HG03095 (cell line): Measurements from ENCODE around the gene COL19A1.
A peak's percentile ranks its signal among the peaks of the same experiment; 100 is the strongest.
"Not testable (repeated sequence)": the region's sequence is repeated elsewhere in the genome, so short reads cannot be mapped to it uniquely, and the experiment has no call there.

Experiments
- ATAC-seq: cut with Tn5 transposase; IDR thresholded peaks from one replicate; pipeline ENCODE4 v1.9.1; 2021; ENCODE audit warnings: moderate library complexity; ENCODE audit not compliant: unreplicated experiment

Gene COL19A1

DNA sequence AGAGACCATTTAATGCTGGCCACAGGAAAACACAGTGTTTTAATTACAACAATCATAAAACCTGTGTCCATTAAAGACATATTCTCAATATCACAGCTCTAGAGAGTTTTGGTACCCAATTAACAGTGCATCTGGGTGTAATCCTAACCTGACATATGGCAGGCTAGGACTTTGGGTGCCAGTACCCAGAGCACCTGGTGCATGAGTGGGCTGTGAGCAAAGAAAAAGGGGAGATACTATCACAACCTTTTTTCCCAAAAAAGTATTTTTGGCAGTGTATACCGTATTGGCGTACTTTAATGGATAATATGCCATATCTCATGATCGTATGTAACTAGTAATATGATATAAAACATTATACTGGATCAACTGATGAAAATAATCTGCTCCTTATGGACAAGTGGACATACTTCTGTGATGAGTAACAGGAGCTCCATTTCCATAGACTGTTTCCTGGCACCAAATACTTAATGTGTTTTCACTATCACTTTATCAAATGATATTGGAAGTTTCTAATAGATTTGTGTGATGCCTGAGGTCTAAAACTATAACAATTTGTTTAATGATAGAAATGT lies 91.7 kb downstream of the COL19A1 start:
- ATAC-seq, result no peak

DNA sequence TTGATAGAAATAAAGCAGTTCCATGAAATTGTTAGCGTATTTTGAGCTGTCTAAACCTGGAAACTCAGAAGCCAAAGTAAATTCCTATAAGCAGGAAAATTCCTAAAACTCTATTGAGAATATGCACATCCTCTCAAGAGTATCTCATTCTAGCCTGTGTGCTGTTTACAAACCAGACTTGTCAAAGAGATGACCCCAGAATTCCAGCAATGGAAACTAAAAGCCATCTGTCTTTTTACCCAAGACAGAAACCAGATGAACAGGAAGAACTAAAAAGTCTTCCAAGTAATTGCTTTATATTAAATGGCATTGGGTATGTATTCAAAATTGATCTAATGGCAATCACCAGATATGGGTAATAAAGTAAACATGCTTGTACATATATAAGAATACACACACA lies 92.6 kb downstream of the COL19A1 start:
- ATAC-seq, result no peak

DNA sequence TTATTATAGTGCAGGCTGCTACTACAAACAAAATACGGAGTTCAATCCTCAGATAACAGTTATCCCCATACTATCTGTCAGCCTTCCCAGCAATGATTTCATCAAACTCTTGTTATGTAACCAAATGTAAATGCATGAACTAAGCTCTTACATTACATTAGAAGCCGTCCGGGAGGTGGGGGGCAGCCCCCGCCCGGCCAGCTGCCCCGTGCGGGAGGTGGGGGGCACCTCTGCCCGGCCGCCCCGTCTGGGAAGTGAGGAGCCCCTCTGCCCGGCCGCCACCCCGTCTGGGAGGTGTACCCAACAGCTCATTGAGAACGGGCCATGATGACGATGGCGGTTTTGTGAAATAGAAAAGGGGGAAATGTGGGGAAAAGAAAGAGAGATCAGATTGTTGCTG lies 99.6 kb downstream of the COL19A1 start:
- ATAC-seq, result not testable (repeated sequence)

GRCh38 chr6:69973138-69973537 lies 106.8 kb downstream of the COL19A1 start:
- ATAC-seq, result no peak

GRCh38 chr6:69973763-69974162 lies 107.4 kb downstream of the COL19A1 start:
- ATAC-seq, result no peak

DNA sequence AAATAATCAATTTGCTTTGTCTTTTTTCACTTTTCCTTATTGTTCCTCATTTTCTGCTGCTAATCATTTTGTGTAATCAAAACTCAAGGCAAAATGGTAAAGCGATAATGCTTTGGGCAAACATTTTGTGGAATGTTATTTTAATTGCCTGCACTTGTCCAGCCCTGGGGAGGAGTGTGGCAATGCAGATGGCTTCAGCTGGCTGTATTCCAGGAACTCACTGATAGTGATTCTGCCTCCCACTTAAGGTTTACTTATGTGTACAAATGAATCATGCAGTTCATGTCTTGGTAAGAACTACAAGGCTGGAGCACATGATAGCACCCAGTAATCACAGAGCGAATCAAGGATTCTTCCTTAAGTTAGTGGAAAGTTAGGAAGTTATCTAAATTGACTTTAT lies 107.8 kb downstream of the COL19A1 start:
- no peak for ATAC-seq

GRCh38 chr6:69976591-69977090 lies 110.3 kb downstream of the COL19A1 start:
- ATAC-seq, result no peak

DNA sequence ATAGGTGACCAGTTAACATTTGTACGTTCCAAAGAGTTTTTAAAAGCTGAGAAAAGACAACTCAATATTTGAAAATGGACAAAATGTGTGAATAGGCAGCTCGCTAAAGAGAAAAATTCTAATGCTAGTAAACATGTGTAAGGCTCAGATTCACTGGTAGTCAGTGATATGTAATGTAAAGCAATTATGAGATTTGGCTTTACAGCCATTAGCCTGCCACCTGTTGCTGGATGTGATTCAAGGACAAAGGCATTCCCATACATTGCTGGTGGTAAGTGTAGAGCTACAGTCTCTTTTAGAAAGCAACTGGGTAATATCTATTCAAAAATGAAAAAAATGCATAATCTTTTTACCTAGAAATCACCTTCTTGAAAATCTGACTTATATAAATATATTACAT lies 114.3 kb downstream of the COL19A1 start:
- ATAC-seq, result no peak

- ATAC-seq, result no peak
Observed at GRCh38 chr6:69984506-69984905, 118.2 kb downstream of the COL19A1 start.

DNA sequence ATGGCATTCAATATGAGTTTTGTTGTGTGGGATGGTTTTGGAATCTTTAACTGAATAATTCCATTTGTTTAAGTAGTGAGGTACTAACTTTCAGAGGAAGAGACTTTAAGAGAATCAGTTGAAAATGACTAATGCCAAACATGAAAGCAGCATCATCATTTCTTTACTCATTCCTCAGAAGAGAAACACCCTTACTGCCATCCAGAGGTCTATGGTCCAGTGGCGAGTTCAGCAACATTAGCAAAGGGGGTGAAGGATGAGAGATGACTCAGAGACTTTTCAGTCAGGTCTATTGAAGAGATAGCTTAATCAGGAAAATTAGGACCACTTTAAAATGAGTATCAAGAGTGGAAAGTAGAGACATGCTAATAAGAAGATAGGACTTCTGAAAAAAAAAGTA lies 118.8 kb downstream of the COL19A1 start:
- ATAC-seq, result peak; percentile 51

DNA sequence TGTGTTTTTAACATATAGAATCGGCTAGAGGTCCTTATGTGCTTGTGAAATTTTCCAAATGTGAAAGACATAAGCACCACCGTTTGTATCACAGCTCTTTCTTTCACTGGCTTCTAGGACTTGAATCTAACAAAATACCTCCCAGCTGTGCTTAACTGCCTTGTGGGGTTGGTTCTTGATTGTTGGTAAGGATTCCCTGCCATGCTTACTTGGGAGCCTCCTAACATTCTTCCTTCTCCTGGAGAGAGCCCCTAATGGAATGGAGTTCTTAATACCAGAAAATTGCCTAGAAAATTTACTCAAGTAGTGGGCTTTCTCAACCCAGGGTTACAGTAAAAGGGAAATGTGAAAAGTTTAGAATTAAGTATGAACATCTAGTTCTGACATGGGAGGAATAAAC lies 121.2 kb downstream of the COL19A1 start:
- ATAC-seq, result no peak

DNA sequence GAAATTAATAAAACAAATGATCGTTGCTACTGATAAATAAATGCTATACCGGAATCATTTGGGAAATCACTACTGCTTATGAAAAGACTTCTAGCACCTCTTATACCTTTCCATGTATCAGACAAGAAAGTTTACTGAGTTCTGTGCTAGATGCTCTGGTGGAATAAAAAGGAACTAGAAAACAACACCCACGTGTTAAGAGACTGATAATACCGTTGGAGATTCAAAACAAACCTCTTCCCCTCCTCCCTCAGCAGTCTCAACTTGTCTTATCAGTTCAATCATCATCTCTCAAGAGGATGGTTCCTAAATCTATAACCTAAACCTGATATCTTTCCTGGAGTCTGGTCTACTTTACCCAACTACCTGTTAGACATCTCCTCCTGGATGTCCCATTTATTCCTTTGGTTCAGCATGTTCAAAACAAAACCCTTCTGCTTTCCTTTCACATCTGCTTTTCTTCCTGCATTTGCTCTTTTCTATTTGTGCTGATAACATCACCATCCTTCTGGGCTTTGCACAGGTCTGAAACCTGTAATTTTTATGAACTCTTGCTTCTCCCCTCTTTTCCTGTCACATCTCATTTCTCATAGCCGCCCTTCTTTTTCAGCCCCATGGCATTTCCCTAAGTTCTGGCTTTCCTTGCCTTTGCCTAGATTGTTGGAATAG lies 122.2 kb downstream of the COL19A1 start:
- ATAC-seq, result no peak

DNA sequence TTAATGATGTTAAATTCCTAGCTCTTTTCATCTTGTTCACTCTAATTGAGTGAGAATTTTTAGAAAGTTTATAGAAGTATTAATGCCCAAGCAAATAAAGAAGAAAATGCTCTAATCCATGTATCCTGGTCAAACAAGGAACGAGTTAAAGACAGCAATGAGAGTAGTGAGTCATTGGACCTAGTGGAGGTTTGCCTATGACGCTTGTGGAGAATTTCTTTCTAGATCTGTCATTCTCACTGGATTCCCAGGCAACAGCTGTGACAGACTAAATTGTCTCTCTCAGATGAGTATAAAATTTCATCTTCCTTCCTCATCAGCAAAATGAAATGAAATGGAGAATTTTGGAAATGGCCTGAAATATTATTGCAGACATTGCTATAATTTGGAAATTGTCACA lies 127.9 kb downstream of the COL19A1 start:
- ATAC-seq, result no peak

DNA sequence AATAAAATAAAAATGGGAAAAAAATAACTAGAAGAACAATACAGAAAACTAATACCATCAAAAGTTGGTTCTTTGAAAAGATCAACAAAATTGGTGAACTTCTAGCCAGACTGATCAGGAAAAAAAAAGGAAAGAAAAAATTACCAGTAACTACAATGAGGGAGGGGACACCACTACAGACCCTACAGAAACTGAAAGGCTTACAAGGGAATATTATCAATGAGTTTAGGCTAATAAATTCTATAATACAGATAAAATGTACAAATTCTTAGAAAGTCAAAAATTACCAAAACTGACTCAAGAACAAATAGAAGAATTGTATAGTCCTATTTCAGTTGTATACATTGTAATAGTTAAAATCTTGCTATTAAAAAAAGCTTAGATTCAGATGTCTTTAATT lies 141.8 kb downstream of the COL19A1 start:
- ATAC-seq, result no peak

DNA sequence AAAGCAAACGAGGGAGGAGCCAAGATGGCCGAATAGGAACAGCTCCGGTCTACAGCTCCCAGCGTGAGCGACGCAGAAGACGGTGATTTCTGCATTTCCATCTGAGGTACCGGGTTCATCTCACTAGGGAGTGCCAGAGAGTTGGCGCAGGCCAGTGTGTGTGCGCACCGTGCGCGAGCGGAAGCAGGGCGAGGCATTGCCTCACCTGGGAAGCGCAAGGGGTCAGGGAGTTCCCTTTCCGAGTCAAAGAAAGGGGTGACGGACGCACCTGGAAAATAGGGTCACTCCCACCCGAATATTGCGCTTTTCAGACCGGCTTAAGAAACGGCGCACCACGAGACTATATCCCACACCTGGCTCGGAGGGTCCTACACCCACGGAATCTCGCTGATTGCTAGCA lies 144.0 kb downstream of the COL19A1 start:
- not testable (repeated sequence) for ATAC-seq

DNA sequence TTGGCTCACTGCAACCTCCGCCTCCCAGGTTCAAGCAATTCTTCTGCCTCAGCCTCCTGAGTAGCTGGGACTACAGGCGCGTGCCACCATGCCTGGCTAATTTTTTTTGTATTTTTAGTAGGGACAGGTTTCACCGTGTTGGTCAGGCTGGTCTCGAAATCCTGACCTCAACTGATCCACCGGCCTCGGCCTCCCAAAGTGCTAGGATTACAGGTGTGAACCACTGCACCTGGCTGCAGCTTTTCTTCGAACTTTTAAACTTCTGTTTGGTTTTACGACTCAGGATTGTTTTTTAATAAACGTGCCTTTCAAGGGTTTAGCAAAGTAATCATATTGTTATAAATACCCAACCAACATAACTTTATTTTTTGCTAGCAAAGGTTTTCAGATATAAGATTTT lies 156.8 kb downstream of the COL19A1 start:
- not testable (repeated sequence) for ATAC-seq

GRCh38 chr6:70028246-70028645 lies 161.9 kb downstream of the COL19A1 start:
- no peak for ATAC-seq

- ATAC-seq, result no peak
Observed at GRCh38 chr6:70028926-70029325, 162.6 kb downstream of the COL19A1 start.

- no peak for ATAC-seq
Observed at GRCh38 chr6:70033781-70034180, 167.4 kb downstream of the COL19A1 start.

DNA sequence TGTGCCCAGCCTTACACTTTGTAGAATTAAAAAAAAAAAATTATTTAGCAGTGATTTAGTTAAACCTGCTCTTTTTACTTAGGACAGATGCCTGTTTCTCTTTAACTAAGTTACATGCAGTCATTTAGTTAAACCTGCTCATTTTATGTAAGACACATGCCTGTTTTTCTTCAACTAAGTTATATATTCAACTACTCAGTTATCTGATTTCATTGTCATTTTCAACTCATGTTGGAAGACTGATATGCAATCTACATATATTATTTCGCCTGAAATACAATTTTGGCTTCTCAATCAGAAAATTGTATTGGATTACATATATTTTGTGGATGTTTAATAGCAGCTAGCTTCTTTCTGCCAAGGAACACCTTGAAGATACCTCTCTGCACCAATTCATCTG lies 171.1 kb downstream of the COL19A1 start:
- no peak for ATAC-seq

GRCh38 chr6:70040766-70041165 lies 174.4 kb downstream of the COL19A1 start:
- no peak for ATAC-seq

GRCh38 chr6:70041411-70041810 lies 175.1 kb downstream of the COL19A1 start:
- ATAC-seq, result no peak

DNA sequence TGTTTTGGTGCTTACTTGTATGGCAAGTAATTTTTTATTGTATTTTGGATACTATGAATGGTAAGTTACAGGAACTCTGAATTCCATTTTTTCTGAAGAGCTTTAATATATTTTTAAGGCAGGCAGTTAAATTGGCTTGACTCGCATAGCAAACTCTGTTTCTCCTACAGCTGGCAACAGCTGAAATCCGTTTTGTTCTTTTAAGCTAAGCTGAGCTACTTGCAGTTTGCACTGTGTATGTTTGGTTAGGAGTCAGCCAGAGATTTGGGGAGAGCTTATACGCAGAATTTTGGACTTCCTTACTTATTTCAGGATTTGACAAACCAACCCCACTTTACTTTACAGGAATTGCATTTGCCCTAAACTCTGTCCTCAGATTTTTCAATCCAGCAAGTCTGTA lies 179.1 kb downstream of the COL19A1 start:
- no peak for ATAC-seq
